Measurements from ENCODE around the gene SCYGR5. TPM values are rescaled to one million over a fixed set of nuclear protein-coding genes. Genes with fewer than 3 reads are reported as not detected.

SCYGR5 gene
- total RNA-seq, 1 experiment from 2014 or later: not detected

- Mint-ChIP-seq H3K4me3 (no peak overlapping the region), H3K9me3 (no peaks in the 10 kb centered on the region), H3K27ac (no peak overlapping the region), H3K27me3 (ENCODE audit: low read depth) (no peaks in the 10 kb centered on the region; the same call in 1 of the 2 replicates), H3K4me1 (no peaks in the 10 kb centered on the region), H3K36me3 (ENCODE audit: insufficient read depth in 1 of 3, low read depth in 3 of 3) (no peaks in the 10 kb centered on the region)
- no peak overlapping the region for H3K23ac ChIP-seq (ENCODE audit: insufficient read length, low read depth, low read length)
- H3K56ac ChIP-seq (ENCODE audit: insufficient read length, low read depth, low read length): no peak overlapping the region
- H3K18ac ChIP-seq (ENCODE audit: insufficient read length, low read depth, low read length): no peak overlapping the region
- H2BK120ac ChIP-seq (ENCODE audit: low read depth, low read length, poor library complexity, severe bottlenecking): no peak overlapping the region
- no peaks in the 10 kb centered on the region for H3K23me2 ChIP-seq (ENCODE audit: insufficient read length, low read depth, low read length, poor library complexity, severe bottlenecking)
- H4K5ac ChIP-seq (ENCODE audit: insufficient read length, low read depth, low read length): no peak overlapping the region
- H2BK20ac ChIP-seq (ENCODE audit: low read depth, low read length, poor library complexity, severe bottlenecking): no peak overlapping the region
- H3K27me3 ChIP-seq (ENCODE audit: insufficient read depth, low read length): no peaks in the 10 kb centered on the region
- no peak overlapping the region for H3K9ac ChIP-seq (ENCODE audit: extremely low read depth, insufficient read length, low read length)
- no peak overlapping the region for H3T11ph ChIP-seq (ENCODE audit: low read length)
- H2AK5ac ChIP-seq (ENCODE audit: insufficient read length, low read length): no peak overlapping the region
- H3K4me2 ChIP-seq (ENCODE audit: insufficient read depth, insufficient read length, low read length): no peak overlapping the region
- H2BK12ac ChIP-seq (ENCODE audit: insufficient read length, low read depth, low read length): no peak overlapping the region
- no peaks in the 10 kb centered on the region for H3K79me2 ChIP-seq (ENCODE audit: insufficient read depth, low read length)
- H3K4me1 ChIP-seq (ENCODE audit: insufficient read depth, low read length): no peaks in the 10 kb centered on the region; the same call in none of the 2 replicates
- TF ChIP-seq CTCF (conservative IDR thresholded peaks at IDR 0.05): no peak
- H4K8ac ChIP-seq (replicated peaks; ENCODE audit: insufficient read length, low read depth, low read length): no peak overlapping the region
- H2BK5ac ChIP-seq (ENCODE audit: insufficient read length, low read length): no peak overlapping the region
- H4K91ac ChIP-seq (ENCODE audit: insufficient read length, low read depth, low read length): no peak overlapping the region
- no peak overlapping the region for H2BK15ac ChIP-seq (ENCODE audit: low read depth, low read length)
- H3K14ac ChIP-seq (ENCODE audit: insufficient read depth, low read length): no peak overlapping the region
- no CpG with 5 or more reads among the region's 3 CpGs for WGBS (ENCODE audit: extremely low coverage, insufficient read length, low lambda C conversion rate)
- no peak overlapping the region for H3K4ac ChIP-seq (ENCODE audit: low read depth, low read length)
- no peaks in the 10 kb centered on the region for H3K9me3 ChIP-seq (ENCODE audit: control insufficient read depth, low read depth, low read length)
- H2AFZ ChIP-seq (ENCODE audit: low read length): no peak overlapping the region
- no peaks in the 10 kb centered on the region for H3K79me1 ChIP-seq (ENCODE audit: insufficient read depth, low read depth, low read length, poor library complexity, severe bottlenecking)
- H3K27ac ChIP-seq (ENCODE audit: insufficient read length, low read depth, low read length): no peak overlapping the region
- DNase-seq: no peak
- H4K20me1 ChIP-seq (ENCODE audit: control insufficient read depth, insufficient read depth, insufficient read length): no peaks in the 10 kb centered on the region
Observed at GRCh38 chr2:227627769-227628168, 38.8 kb upstream of the SCYGR5 start.

Data from H9 (cell line).